GM08714 (cell line): ENCODE results near the gene NOM1.

ENCODE experiments used
- H3K4me3 ChIP-seq: fragments of 200-500 bp; sonication (Bioruptor generic); 2 replicates; pipeline ENCODE4 v1.5.1; 2014; ENCODE audit warnings: mild to moderate bottlenecking, low read length, inconsistent platforms
- ZNF274 ChIP-seq: IDR thresholded peaks from 2 replicates; pipeline ENCODE4 v1.6.1; 2012; ENCODE audit warnings: mild to moderate bottlenecking, low read depth, low read length

Gene NOM1

GRCh38 chr7:156954941-156955340 lies 5.4 kb downstream of the NOM1 start:
- H3K4me3 ChIP-seq: no peak overlapping the region
- no peak for TF ChIP-seq ZNF274

- TF ChIP-seq ZNF274: no peak
- no peak overlapping the region for H3K4me3 ChIP-seq
These were observed 7.2 kb downstream of the NOM1 start for GRCh38 chr7:156956727-156957126.

DNA sequence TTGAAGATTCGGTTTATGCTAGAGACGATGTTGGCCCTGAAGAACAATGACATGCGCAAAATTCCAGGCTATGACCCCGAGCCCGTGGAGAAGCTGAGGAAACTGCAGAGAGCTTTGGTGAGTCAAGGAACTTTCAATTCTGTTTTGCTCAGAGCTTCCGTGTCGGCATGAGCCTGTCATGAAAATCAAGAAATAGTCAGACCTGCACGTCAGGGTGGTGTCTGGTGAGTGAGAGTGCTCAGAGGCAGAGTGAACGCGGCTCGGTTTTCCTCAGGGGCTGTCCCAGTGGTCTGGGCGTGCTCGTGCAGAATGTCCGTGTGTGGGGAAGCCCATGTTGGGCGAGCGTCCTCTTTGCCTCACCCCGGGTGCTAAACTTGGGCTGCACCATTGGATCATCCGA lies 12.6 kb downstream of the NOM1 start:
- TF ChIP-seq ZNF274: no peak

DNA sequence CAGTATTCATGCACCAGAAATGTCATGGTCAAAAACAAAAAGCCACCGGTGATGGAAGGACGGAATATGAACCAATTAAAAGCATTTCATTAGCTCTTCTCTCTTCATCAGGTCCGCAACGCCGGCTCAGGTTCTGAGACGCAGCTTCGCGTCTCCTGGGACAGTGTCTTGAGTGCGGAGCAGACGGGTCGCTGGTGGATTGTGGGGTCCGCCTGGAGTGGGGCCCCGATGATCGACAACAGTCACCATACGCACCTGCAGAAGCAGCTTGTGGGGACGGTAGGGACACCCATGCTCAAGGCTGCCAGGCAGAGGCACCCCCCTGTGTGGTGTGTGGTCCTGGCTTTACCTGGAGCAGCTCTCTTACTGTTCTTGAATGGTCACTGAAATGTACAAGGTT lies 13.4 kb downstream of the NOM1 start:
- no peak for TF ChIP-seq ZNF274
- no peak overlapping the region for H3K4me3 ChIP-seq

More for the DNA sequence above, 12.6 kb downstream of the NOM1 start:
- no peak overlapping the region for H3K4me3 ChIP-seq

- no peak for TF ChIP-seq ZNF274
- H3K4me3 ChIP-seq: no peak overlapping the region
These were observed 14.0 kb downstream of the NOM1 start for GRCh38 chr7:156963472-156963871.

- TF ChIP-seq ZNF274: no peak
- H3K4me3 ChIP-seq: no peak overlapping the region
These were observed 15.5 kb downstream of the NOM1 start for GRCh38 chr7:156964971-156965370.

DNA sequence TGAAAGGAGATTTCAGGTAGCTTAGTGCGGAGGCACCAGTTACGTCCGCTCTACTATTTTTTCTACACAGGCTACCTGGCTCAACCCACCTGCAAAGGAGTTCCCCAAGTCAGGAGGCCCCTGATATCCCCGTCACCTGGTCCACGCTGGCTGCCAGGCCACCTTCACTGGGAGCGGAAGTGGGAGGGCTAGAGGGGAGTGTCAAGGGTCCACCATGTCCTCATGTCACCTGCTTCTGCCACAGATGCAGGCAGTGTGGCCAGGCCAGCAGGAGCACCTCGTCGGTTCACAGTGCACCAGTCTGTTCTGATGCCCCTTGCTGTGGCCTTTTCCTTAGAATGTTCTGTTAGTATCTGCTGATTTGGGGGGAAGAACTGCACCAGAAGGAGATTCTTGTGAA lies 16.9 kb downstream of the NOM1 start:
- no peak for TF ChIP-seq ZNF274
- no peak overlapping the region for H3K4me3 ChIP-seq

GRCh38 chr7:156968183-156968582 lies 18.7 kb downstream of the NOM1 start:
- H3K4me3 ChIP-seq: no peak overlapping the region
- TF ChIP-seq ZNF274: no peak

- H3K4me3 ChIP-seq: no peak overlapping the region
- TF ChIP-seq ZNF274: no peak
These were observed 20.5 kb downstream of the NOM1 start for GRCh38 chr7:156969972-156970420.

DNA sequence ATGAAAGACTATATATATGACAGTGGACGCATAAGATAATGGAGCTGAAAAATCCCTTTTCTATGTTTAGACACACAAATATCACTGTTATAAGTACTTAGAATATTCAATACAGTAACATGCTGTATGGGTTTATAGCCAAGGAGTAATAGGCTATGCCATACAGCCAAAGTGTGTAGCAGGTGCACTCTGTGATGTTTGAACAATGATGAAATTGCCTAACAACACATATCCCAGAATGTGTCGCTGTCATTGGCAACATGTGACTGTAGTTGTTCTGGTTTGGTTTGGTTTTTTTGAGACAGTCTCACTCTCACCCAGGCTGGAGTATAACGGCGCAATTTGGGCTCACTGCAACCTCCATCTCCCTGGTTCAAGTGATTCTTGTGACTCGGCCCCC lies 26.1 kb downstream of the NOM1 start:
- H3K4me3 ChIP-seq: no peak overlapping the region
- no peak for TF ChIP-seq ZNF274

GRCh38 chr7:156979007-156979606 lies 29.6 kb downstream of the NOM1 start:
- TF ChIP-seq ZNF274: no peak
- H3K4me3 ChIP-seq: no peak overlapping the region

- no peak overlapping the region for H3K4me3 ChIP-seq
- TF ChIP-seq ZNF274: no peak
These were observed 30.2 kb downstream of the NOM1 start for GRCh38 chr7:156979711-156980110.

GRCh38 chr7:156984174-156984891 lies 34.8 kb downstream of the NOM1 start:
- TF ChIP-seq ZNF274: no peak
- H3K4me3 ChIP-seq: no peak overlapping the region

DNA sequence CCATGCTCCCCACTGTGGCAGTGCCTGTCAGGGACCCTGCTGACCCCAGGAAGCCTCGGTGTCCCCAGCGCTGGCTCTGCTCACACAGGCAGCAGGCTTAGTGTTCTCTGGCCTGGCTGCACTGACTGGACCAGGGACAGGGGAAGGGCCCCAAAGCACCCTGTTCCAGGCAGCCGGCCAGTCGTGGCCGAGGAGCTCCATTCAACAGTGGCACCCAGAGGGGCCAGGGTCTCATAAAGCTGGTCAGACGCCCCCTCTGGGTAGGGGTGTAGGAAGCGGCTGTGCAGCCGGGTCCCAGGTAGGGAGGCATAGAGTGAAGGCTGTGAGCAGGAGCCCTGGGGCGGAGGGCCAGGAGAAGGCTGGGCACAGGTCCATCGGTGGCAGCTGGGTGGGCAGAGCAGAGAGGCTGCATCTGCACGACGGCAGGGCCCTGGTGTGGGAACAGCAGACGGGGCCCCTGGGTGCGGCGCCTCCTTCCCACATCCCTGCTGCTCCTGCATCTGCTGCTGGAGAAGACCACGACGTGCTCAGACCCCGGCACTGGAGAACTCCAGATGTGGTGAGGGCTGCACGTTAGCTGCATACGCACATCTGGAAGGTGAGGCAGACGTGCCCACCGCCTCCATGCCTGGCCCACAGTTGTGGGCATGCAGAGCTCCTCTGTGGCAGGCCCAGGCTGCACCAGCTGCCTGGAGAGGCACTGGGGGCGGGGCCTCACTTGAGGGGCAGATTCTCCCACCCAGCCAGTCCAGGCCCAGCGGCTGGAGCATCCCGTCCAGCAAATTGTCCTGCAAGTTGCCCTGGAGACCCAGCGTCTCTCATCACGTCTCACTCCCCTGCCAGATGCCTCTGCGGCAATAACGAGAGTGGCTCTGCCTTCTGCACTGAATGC lies 35.8 kb downstream of the NOM1 start:
- no peak for TF ChIP-seq ZNF274
- H3K4me3 ChIP-seq: no peak overlapping the region

GRCh38 chr7:156986378-156986777 lies 36.9 kb downstream of the NOM1 start:
- no peak overlapping the region for H3K4me3 ChIP-seq
- TF ChIP-seq ZNF274: no peak
